H1 (cell line): Measurements from ENCODE around the gene ALLC. TPM values are rescaled to one million over a fixed set of nuclear protein-coding genes. Genes with fewer than 3 reads are reported as not detected.

Source experiments
- CTCF ChIA-PET: fragments of 300-600 bp; sonication (Branson Sonifier 250); formaldehyde crosslinking; loops from one replicate; lab custom pipeline; 2021; ENCODE audit not compliant: partially characterized antibody; lab: Charles Lee
- POLR2A ChIA-PET: fragments of 300-600 bp; sonication (Branson Sonifier 250); formaldehyde crosslinking; loops from one replicate; lab custom pipeline; 2021; ENCODE audit warnings: inconsistent platforms; ENCODE audit not compliant: partially characterized antibody; lab: Charles Lee
- DNase-seq, 2 experiments: peaks; one replicate each; pipeline versions ENCODE4 v3.0.0 to v3.0.0-alpha.2; 2010 to 2022; ENCODE audit warnings: low spot score in 2 of 2, low read depth in 1 of 2, mixed read lengths in 1 of 2
- FAIRE-seq: peaks from 2 replicates; lab custom pipeline; 2011; peaks lifted over from hg19 to GRCh38; lab: Jason Lieb, UNC
- H2AFZ ChIP-seq: 2 replicates; pipeline ENCODE4 v1.8.1; 2012; ENCODE audit warnings: low read length, inconsistent platforms
- H2AK5ac ChIP-seq: 2 replicates; pipeline ENCODE4 v1.6.1; 2013; ENCODE audit warnings: low read depth, low read length
- H2BK120ac ChIP-seq: replicated peaks from 2 replicates; pipeline ENCODE3; 2013; ENCODE audit warnings: low read depth, low read length, inconsistent platforms
- H2BK12ac ChIP-seq: 2 replicates; pipeline ENCODE4 v1.6.1; 2013; ENCODE audit warnings: low read depth, low read length
- H2BK15ac ChIP-seq: 2 replicates; pipeline ENCODE4 v1.6.1; 2013; ENCODE audit warnings: low read length
- H2BK20ac ChIP-seq: 2 replicates; pipeline ENCODE4 v1.6.1; 2013; ENCODE audit warnings: low read length
- H2BK5ac ChIP-seq: 2 replicates; pipeline ENCODE4 v1.6.1; 2013; ENCODE audit warnings: low read depth, low read length
- H3K14ac ChIP-seq: 2 replicates; pipeline ENCODE4 v1.6.1; 2013; ENCODE audit warnings: inconsistent platforms; ENCODE audit not compliant: insufficient read length
- H3K18ac ChIP-seq: 2 replicates; pipeline ENCODE4 v1.6.1; 2013; ENCODE audit warnings: low read length; ENCODE audit errors: extremely low read depth
- H3K23ac ChIP-seq: 2 replicates; pipeline ENCODE4 v1.6.1; 2013; ENCODE audit warnings: inconsistent platforms; ENCODE audit not compliant: insufficient read length
- H3K23me2 ChIP-seq: 2 replicates; pipeline ENCODE4 v1.6.1; 2013; ENCODE audit warnings: low read depth, low read length
- H3K27ac ChIP-seq: 2 replicates; pipeline ENCODE4 v1.6.1; 2011; ENCODE audit warnings: low read depth, low read length, inconsistent platforms
- H3K27me3 ChIP-seq, 4 experiments: replicated peaks in 1 of 4; 1 replicate in 1 of 4; 2 replicates in 3 of 4; pipeline versions ENCODE4 v1.6.1 to v1.8.1; 2011 to 2013; ENCODE audit warnings: low read length in 3 of 4, mild to moderate bottlenecking in 3 of 4, inconsistent platforms in 2 of 4, mixed read lengths in 2 of 4, moderate library complexity in 1 of 4; ENCODE audit not compliant: control insufficient read depth in 3 of 4, insufficient read depth in 3 of 4; ENCODE audit errors: extremely low read depth in 1 of 4
- H3K36me3 ChIP-seq, 4 experiments: 2 replicates each; pipeline versions ENCODE4 v1.6.1 to v1.8.1; 2011 to 2013; ENCODE audit warnings: mild to moderate bottlenecking in 4 of 4, low read length in 3 of 4, moderate library complexity in 2 of 4, control low read depth in 1 of 4, inconsistent platforms in 1 of 4; ENCODE audit not compliant: insufficient read depth in 4 of 4, control insufficient read depth in 2 of 4
- H3K4ac ChIP-seq: replicated peaks from 2 replicates; pipeline ENCODE3; 2013; ENCODE audit warnings: low read length, low read depth, mixed read lengths, inconsistent platforms; ENCODE audit not compliant: insufficient read length
- H3K4me1 ChIP-seq, 4 experiments: replicated peaks in 1 of 4; 1 replicate in 1 of 4; 2 replicates in 3 of 4; pipeline versions ENCODE4 v1.6.1 to v1.8.1; 2011 to 2013; ENCODE audit warnings: low read length in 3 of 4, inconsistent platforms in 2 of 4, mixed read lengths in 1 of 4; ENCODE audit not compliant: insufficient read depth in 4 of 4, control insufficient read depth in 3 of 4
- H3K4me2 ChIP-seq, 2 experiments: 2 replicates each; pipeline versions ENCODE4 v1.6.1 to v1.8.1; 2011 to 2013; ENCODE audit warnings: low read depth in 2 of 2, low read length in 2 of 2, control low read depth in 1 of 2, inconsistent platforms in 1 of 2, mild to moderate bottlenecking in 1 of 2; ENCODE audit not compliant: insufficient read depth in 1 of 2
- H3K4me3 ChIP-seq, 4 experiments: fragments of 200-600, 300-600 bp in 1 of 4; sonication (generic), shearing (Covaris generic), sonication (Bioruptor Twin) in 1 of 4; 2 replicates each; pipeline versions ENCODE4 v1.5.1 to v1.8.1; 2011 to 2016; ENCODE audit warnings: low read length in 4 of 4, low read depth in 3 of 4, control low read depth in 2 of 4, inconsistent platforms in 2 of 4, mild to moderate bottlenecking in 2 of 4, mixed read lengths in 1 of 4, moderate library complexity in 1 of 4; ENCODE audit not compliant: insufficient read depth in 2 of 4; ENCODE audit errors: extremely low read depth in 1 of 4
- H3K56ac ChIP-seq: replicated peaks from 2 replicates; pipeline ENCODE3; 2013; ENCODE audit warnings: low read depth, mild to moderate bottlenecking, mixed read lengths, low read length, inconsistent platforms; ENCODE audit not compliant: insufficient read length
- H3K79me1 ChIP-seq: 2 replicates; pipeline ENCODE4 v1.6.1; 2013; ENCODE audit warnings: low read depth, low read length, control low read depth
- H3K79me2 ChIP-seq, 2 experiments: 2 replicates each; pipeline versions ENCODE4 v1.6.1 to v1.8.1; 2012 to 2013; ENCODE audit warnings: low read length in 2 of 2, mild to moderate bottlenecking in 2 of 2, inconsistent platforms in 1 of 2; ENCODE audit not compliant: insufficient read depth in 2 of 2, control insufficient read depth in 1 of 2
- H3K9ac ChIP-seq, 4 experiments: replicated peaks in 1 of 4; 1 replicate in 1 of 4; 2 replicates in 3 of 4; pipeline versions ENCODE4 v1.6.1 to v1.8.1; 2011 to 2013; ENCODE audit warnings: low read depth in 3 of 4, low read length in 3 of 4, control low read depth in 2 of 4, mild to moderate bottlenecking in 2 of 4, moderate library complexity in 2 of 4, inconsistent platforms in 1 of 4; ENCODE audit errors: extremely low read depth in 1 of 4
- H3K9me3 ChIP-seq, 2 experiments: 2 replicates each; pipeline versions ENCODE4 v1.6.1 to v1.8.1; 2012 to 2013; ENCODE audit warnings: mild to moderate bottlenecking in 2 of 2, moderate library complexity in 2 of 2, control low read depth in 1 of 2, inconsistent platforms in 1 of 2, low read depth in 1 of 2, low read length in 1 of 2, mixed read lengths in 1 of 2; ENCODE audit not compliant: insufficient read depth in 2 of 2
- H4K20me1 ChIP-seq, 2 experiments: replicated peaks in 1 of 2; 2 replicates each; pipeline versions ENCODE3 to v1.8.1; 2011 to 2013; ENCODE audit warnings: inconsistent platforms in 2 of 2, low read length in 2 of 2, mild to moderate bottlenecking in 1 of 2; ENCODE audit not compliant: insufficient read depth in 2 of 2, control insufficient read depth in 1 of 2
- H4K5ac ChIP-seq: 2 replicates; pipeline ENCODE4 v1.6.1; 2013; ENCODE audit warnings: low read length, low read depth, mixed read lengths, inconsistent platforms; ENCODE audit not compliant: insufficient read length
- H4K8ac ChIP-seq: 2 replicates; pipeline ENCODE4 v1.8.0; 2013; ENCODE audit warnings: mild to moderate bottlenecking, moderate library complexity, low read length, inconsistent platforms; ENCODE audit not compliant: insufficient read depth; ENCODE audit errors: extremely low read depth
- H4K91ac ChIP-seq: replicated peaks from 2 replicates; pipeline ENCODE3; 2013; ENCODE audit warnings: low read length, mixed read lengths, inconsistent platforms; ENCODE audit not compliant: insufficient read length
- CEBPB ChIP-seq: IDR thresholded peaks from 2 replicates; pipeline ENCODE4 v1.6.1; 2012; ENCODE audit warnings: low read depth, low read length
- CTCF ChIP-seq, 3 experiments: IDR thresholded peaks; 1 replicate in 2 of 3; 2 replicates in 1 of 3; pipeline versions ENCODE4 v1.5.1 to v1.6.1; 2011; ENCODE audit warnings: low read length in 3 of 3, mild to moderate bottlenecking in 3 of 3, inconsistent platforms in 2 of 3, low read depth in 1 of 3, moderate library complexity in 1 of 3; ENCODE audit not compliant: insufficient read depth in 1 of 3; ENCODE audit errors: control extremely low read depth in 1 of 3
- RBBP5 ChIP-seq: IDR thresholded peaks from 2 replicates; pipeline ENCODE4 v1.7.1; 2012; ENCODE audit warnings: low read depth, mild to moderate bottlenecking, inconsistent platforms, low read length, moderate library complexity, borderline replicate concordance
- WGBS, 2 experiments: shearing (Covaris generic) in 1 of 2; methylation state at CpG; one replicate each; pipeline versions ENCODE4 v1.1.6 to v1.1.7; 2013 to 2015; ENCODE audit warnings: low lambda C conversion rate in 2 of 2, mixed read lengths in 2 of 2, inconsistent platforms in 1 of 2, low coverage in 1 of 2, missing lambda C conversion rate in 1 of 2; ENCODE audit not compliant: insufficient replicate concordance in 2 of 2, insufficient coverage in 1 of 2, insufficient read length in 1 of 2; ENCODE audit errors: extremely low coverage in 1 of 2, missing lambda C conversion rate in 1 of 2; 5-methylcytosine and 5-hydroxymethylcytosine counted together
- polyA plus RNA-seq, 7 experiments: library from polyadenylated mRNA; depleted of rRNA in 3 of 7; stranded (reverse) in 5 of 7; unstranded in 2 of 7; fragments of >200 nt in 5 of 7; fragments of 200-250 nt in 2 of 7; gene quantifications; 1 replicate in 5 of 7; 2 replicates in 1 of 7; 4 replicates in 1 of 7; pipeline versions ENCODE4 v1.2.1 to v1.2.3, GENCODE V29; 2011 to 2013; ENCODE audit warnings: missing spikeins in 2 of 7, mixed read lengths in 2 of 7
- total RNA-seq: library from RNA; stranded (reverse); fragmentation: NEBNext Ultra II Directional; extraction: Animal tissue kit (Norgen Biotek cat#: 25700); gene quantifications from 2 replicates; pipeline ENCODE4 v1.2.1, GENCODE V29; 2021

ALLC gene
- total and polyA plus RNA-seq, 2 of the 8 experiments (the other 6 are each of a cell fraction or from before 2014, with no cell fraction given): not detected

DNA sequence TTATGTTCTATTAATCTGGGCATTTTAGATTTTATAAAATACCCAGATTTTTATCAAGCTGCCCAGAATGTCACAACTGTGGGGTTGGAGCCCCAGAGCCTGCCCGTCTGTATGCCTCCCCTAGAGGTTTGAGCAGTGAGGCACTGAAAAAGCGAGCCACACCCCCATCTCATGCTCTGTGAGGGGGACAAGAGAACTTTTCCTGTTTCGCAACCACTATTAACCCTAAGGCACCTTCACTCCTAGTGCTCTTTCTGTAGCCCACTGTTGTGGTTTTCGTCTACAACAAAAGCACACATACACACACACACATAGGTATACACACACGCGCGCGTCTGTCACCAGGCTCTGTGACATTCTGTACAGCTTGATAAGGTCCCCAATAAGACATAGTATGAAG is 83.4 kb downstream of the ALLC start:
- FAIRE-seq: no peak
- CTCF ChIA-PET: interaction anchor here (0.9 to 9.8 kb wide), 9 partner anchors 13 to 125 kb away, joined by 3 to 79 read pairs (median 5); no protein-coding TSS in a partner anchor
- Histone ChIP-seq H3K27ac (no peak overlapping the region), H2AK5ac (no peak overlapping the region), H2BK5ac (no peak overlapping the region), H3K9me3 (peaks cover 0 to 4% of the 10 kb centered on the region in 2 experiments; a peak in 1 of 4 replicates), H4K5ac (no peak overlapping the region), H3K23ac (no peak overlapping the region), H3K27me3 (no peaks in the 10 kb centered on the region), H3K56ac (no peak overlapping the region), H3K36me3 (no peaks in the 10 kb centered on the region), H2BK12ac (0 out of 2 replicates have a peak overlapping the region, but pooled peaks have one; percentile 27), H3K18ac (no peak overlapping the region), H2BK15ac (no peak overlapping the region), H3K4me1 (no peaks in the 10 kb centered on the region), H3K14ac (no peak overlapping the region), H4K91ac (no peak overlapping the region), H3K4me3 (no peak overlapping the region), H4K8ac (no peak overlapping the region), H2AFZ (no peak overlapping the region), H3K79me2 (no peaks in the 10 kb centered on the region), H3K4me2 (no peak overlapping the region), H3K23me2 (no peaks in the 10 kb centered on the region), H3K79me1 (no peaks in the 10 kb centered on the region), H2BK120ac (no peak overlapping the region), H4K20me1 (no peaks in the 10 kb centered on the region), H3K9ac (no peak overlapping the region), H2BK20ac (no peak overlapping the region), H3K4ac (no peak overlapping the region)
- WGBS, 2 experiments: 90% methylated on average over 8 of the region's 8 CpGs; no CpG with 5 or more reads in 1 of the 2 experiments
- no peak for DNase-seq
- POLR2A ChIA-PET: interaction anchor here (0.8 kb wide), 1 partner anchor 12 kb away, joined by 3 read pairs; no protein-coding TSS in a partner anchor
- TF ChIP-seq CTCF (IDR thresholded peaks at IDR 0.05; ENCODE audit: control extremely low read depth in 1 of 3, insufficient read depth in 1 of 3, low read depth in 1 of 3, low read length in 3 of 3): no peak
- no peak for TF ChIP-seq RBBP5
- TF ChIP-seq CEBPB: peak; percentile 77
